Memory B cell (primary cell): ENCODE results near the gene SLX4.

Source experiments
- ATAC-seq: fragments of 150-1000 bp; cut with Tn5 transposase; 2 replicates; pipeline ENCODE4 v1.10.0; 2021; ENCODE audit warnings: low read depth, mild to moderate bottlenecking, moderate library complexity
- DNase-seq, 2 donors: peaks; one replicate each; pipeline ENCODE4 v3.0.0; 2022; ENCODE audit warnings: low spot score in 2 of 2
- H3K27ac Mint-ChIP-seq: one replicate; pipeline ENCODE4 v1.8.0; 2022; ENCODE audit warnings: mild to moderate bottlenecking, moderate library complexity, mixed read lengths
- H3K27me3 Mint-ChIP-seq: one replicate; pipeline ENCODE4 v1.8.0; 2022; ENCODE audit warnings: mixed read lengths
- H3K36me3 Mint-ChIP-seq: one replicate; pipeline ENCODE4 v1.8.0; 2022; ENCODE audit warnings: mild to moderate bottlenecking, mixed read lengths
- H3K4me1 Mint-ChIP-seq: one replicate; pipeline ENCODE4 v1.8.0; 2022; ENCODE audit warnings: mixed read lengths
- H3K4me3 Mint-ChIP-seq: one replicate; pipeline ENCODE4 v1.8.0; 2022; ENCODE audit warnings: mild to moderate bottlenecking, moderate library complexity, mixed read lengths
- H3K9me3 Mint-ChIP-seq: one replicate; pipeline ENCODE4 v1.8.0; 2022; ENCODE audit warnings: mixed read lengths

SLX4 gene

DNA sequence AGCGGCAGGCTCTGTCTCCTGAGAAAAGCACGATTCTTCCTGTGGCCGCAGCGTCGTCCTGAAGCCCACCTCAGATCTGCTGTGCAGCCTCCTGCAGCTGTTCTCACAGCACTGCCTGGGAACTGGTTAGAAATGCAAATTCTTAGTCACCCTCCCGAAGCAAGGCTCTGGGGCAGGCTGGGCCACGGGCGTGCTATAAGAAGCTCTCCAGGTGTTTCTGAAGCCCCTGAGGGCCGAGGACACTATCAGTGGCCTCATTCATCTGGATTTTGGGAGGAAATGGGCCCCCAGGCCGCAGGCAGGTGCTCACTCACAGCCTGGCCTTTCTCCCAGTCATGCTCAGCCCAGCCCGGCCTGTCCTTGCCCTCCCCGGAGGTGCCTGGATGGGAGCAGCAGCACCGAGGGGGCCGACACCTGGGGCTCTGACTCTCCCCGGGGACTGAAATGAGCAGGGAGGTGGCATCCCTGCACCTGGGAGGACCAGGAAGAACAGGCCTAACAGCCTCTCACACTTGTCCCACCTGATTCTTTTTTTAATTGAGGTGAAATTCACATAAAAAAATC, 23.8 kb downstream of the SLX4 start:
- Mint-ChIP-seq H3K27ac (peak overlapping the region; percentile 84), H3K36me3 (peaks cover 15% of the 10 kb centered on the region), H3K4me3 (peak overlapping the region; percentile 32), H3K27me3 (no peaks in the 10 kb centered on the region), H3K4me1 (peaks cover 10% of the 10 kb centered on the region), H3K9me3 (no peaks in the 10 kb centered on the region)
- DNase-seq (peak in 1 of 2 donors; percentile 29), ATAC-seq (peak; percentile 91)

DNA sequence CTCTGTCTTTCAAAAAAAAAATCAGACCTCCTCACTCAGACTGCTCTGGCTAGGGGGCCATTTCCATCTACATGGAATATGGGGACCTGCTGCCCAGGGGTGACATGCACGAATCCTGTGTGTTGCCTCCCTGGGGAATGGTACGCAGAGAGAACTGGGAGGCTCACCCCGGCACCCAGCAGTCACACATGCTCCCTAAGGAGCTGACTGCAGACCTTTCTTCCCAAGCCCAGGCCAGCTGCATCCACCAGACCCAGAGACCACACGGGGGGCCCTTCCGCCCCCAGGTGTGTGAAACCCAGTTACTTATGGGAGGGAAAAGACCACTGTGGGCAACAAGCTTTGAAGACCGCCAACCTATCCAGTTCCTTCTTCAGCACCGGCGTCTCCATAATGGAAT, 27.0 kb downstream of the SLX4 start:
- no peak overlapping the region for H3K27ac Mint-ChIP-seq
- peaks cover 22% of the 10 kb centered on the region for H3K4me1 Mint-ChIP-seq
- H3K36me3 Mint-ChIP-seq: peaks cover 3% of the 10 kb centered on the region
- DNase-seq (no peak), ATAC-seq (no peak)
- H3K4me3 Mint-ChIP-seq: no peak overlapping the region
- H3K9me3 Mint-ChIP-seq: no peaks in the 10 kb centered on the region
- H3K27me3 Mint-ChIP-seq: no peaks in the 10 kb centered on the region

DNA sequence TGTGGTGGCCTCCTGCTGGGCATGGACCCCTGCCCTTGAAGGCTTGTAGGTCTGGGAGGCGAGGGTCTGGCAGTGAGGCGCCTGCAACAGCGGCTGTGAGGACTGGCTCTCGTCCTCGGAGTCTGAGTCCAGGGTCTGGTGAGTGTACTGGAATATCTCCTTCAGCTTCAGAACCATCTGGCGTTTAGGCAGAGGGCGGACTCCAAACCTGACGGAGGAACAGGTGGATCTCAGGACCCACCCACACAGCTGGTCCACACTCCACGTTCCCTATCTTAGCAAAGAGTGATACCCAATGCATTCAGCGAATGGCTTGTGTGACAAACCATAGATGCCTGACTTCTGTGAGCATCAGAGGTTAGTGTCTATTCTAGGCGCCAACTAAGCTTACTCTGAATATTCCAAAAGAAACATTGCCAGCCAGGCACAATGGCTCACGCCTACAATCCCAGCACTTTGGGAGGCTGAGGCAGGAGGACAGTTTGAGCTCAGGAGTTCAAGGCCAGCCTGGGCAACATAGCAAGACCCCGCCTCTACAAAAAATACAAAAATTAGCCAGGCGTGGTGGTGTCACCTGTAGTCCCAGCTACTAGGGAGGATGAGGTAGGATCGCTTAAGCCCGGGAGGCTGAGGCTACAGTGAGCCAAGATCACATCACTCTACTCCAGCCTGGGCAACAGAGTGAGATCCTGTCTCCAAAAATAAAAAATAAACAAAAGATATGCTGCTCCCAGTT, 27.9 kb downstream of the SLX4 start:
- Mint-ChIP-seq H3K9me3 (no peaks in the 10 kb centered on the region), H3K27me3 (no peaks in the 10 kb centered on the region), H3K27ac (no peak overlapping the region), H3K4me1 (peaks cover 27% of the 10 kb centered on the region), H3K4me3 (no peak overlapping the region), H3K36me3 (peaks cover 3% of the 10 kb centered on the region)
- ATAC-seq: no peak
- no peak for DNase-seq

DNA sequence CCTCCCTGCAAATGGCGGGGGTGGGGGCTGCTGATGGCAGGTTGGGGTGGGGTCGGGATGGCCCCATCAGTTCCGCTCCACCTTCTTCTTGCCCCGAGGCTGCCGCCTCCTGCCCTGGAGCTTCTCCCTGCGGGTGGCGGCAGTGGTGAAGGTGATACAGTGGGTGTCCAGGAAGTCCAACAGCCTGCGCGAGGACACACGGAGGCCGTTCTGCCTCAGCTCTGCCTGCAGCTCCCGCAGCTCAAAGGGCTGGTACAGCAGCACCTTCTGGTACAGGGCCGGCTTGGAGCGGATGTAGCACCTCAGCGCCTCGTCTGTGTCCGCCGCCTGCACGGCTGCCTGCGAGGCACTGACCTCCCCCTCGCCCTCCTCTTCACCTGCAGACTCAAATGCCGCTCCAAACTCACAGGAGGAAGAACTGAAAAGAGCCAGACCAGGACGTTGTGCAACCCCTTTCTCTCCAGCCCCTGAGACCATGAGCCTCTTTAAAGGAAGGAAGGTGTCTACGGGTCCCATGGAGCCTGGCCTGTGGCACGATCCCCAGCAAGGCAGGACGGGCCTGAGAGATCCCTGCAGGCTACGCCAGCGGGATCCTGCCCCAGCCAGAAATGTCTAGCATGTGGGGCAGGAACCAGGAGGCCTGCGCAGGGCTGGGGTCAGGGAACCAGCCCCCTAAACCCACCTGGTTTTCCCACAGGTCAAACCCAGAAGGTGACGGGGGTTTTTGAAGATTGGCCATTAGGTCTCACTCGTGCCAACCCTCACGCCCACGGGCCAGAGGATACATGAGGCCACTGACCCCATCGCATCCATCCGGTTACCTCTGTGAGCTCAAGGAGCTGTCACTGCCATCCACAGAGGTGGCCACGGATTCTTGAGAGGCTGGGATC, 28.9 kb downstream of the SLX4 start:
- Mint-ChIP-seq H3K4me1 (peaks cover 26% of the 10 kb centered on the region), H3K27me3 (no peaks in the 10 kb centered on the region), H3K36me3 (peaks cover 3% of the 10 kb centered on the region), H3K9me3 (no peaks in the 10 kb centered on the region), H3K4me3 (no peak overlapping the region), H3K27ac (no peak overlapping the region)
- DNase-seq: no peak
- ATAC-seq: no peak

DNA sequence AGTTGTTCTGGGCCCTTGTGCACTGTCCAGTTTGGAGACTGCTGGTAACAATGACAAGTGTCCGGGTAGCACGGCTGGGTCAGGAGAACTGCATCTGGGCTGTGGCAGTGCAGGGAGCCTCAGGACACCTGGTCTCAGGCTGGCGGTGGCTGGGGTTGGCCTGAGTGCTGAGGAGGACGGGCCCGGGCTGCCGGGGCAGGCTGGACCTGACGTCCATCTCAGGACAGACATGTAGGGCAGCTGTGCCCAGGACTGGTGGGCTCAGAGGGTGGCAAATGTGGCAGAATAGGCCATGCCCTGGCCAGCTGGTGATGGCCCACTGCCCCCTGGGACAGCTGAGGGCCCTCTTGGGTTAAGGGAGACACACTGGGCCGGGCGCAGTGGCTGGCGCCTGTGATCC, 30.0 kb downstream of the SLX4 start:
- H3K27ac Mint-ChIP-seq: peak overlapping the region; percentile 17

DNA sequence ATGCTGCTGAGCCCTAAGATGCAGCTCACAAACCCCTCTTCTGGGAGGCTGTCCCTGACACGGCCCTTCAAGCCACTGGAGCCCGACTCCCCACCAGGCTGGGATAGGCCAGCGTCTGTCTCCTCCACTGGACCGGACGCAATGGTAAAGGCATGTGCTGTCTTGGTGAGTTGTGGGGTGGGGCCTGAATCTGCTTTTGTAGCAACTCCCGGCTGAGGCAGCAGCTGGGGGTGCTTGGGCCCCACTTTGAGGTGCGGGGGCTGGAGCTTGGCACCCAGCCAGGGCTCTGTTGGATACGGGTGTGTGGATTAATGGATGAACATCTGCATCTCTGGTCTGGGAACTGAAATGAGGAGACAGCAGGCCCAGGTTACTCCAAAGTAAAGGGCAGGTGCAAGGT, 30.7 kb downstream of the SLX4 start:
- Mint-ChIP-seq H3K9me3 (no peaks in the 10 kb centered on the region), H3K4me3 (peak overlapping the region; percentile 1), H3K36me3 (peaks cover 5% of the 10 kb centered on the region), H3K27me3 (no peaks in the 10 kb centered on the region), H3K4me1 (peaks cover 34% of the 10 kb centered on the region), H3K27ac (peak overlapping the region; percentile 87)
- DNase-seq: no peak
- ATAC-seq: no peak

More for the DNA sequence above, 30.0 kb downstream of the SLX4 start:
- H3K36me3 Mint-ChIP-seq: peaks cover 5% of the 10 kb centered on the region
- no peaks in the 10 kb centered on the region for H3K9me3 Mint-ChIP-seq
- ATAC-seq: no peak
- no peak overlapping the region for H3K4me3 Mint-ChIP-seq
- no peaks in the 10 kb centered on the region for H3K27me3 Mint-ChIP-seq
- no peak for DNase-seq
- peaks cover 30% of the 10 kb centered on the region for H3K4me1 Mint-ChIP-seq

DNA sequence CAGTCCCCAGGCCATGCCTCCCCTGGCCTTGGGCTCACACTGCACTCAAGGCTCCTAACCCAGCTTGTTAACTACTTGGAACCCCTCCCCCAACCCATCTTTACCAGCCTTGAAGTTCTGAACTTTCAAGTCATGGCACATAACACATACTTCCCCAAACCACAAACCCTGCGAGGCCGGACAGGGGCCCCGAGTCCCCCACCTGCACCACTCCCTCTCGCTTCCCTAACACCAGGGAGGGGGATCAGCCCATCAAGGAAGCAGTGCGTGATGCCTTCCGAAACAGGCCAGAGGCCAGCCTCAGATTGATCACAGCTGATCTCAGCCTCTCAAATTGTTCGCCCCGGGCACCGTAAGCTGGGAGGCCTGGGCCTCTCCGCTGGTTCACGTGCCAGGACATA, 31.2 kb downstream of the SLX4 start:
- Mint-ChIP-seq H3K9me3 (no peaks in the 10 kb centered on the region), H3K27me3 (no peaks in the 10 kb centered on the region), H3K4me3 (peak overlapping the region; percentile 1), H3K4me1 (peaks cover 36% of the 10 kb centered on the region), H3K36me3 (peaks cover 5% of the 10 kb centered on the region), H3K27ac (peak overlapping the region; percentile 87)
- ATAC-seq (no peak), DNase-seq (no peak)

DNA sequence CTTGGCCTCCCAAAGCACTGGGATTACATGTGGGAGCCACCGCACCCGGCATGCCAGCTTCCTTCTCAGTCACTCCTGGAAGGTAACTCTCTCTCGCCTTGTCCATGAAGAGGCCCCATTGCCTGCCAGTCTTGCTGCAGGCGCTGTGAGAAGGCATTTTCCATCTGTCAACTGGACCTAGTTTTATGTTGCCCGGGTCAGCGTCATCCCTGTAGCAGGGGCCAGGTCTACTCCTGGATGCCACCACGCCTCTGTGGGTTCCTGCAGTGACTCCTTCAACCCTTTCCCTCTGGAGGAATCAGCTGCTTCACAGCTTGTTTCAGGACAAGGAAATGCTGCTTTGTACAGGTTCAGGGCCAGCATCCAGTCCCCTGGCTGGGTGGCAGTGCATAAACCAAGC, 31.6 kb downstream of the SLX4 start:
- H3K27ac Mint-ChIP-seq: peak overlapping the region; percentile 87
- no peaks in the 10 kb centered on the region for H3K9me3 Mint-ChIP-seq
- H3K27me3 Mint-ChIP-seq: no peaks in the 10 kb centered on the region
- peaks cover 5% of the 10 kb centered on the region for H3K36me3 Mint-ChIP-seq
- ATAC-seq (no peak), DNase-seq (no peak)
- peaks cover 36% of the 10 kb centered on the region for H3K4me1 Mint-ChIP-seq
- H3K4me3 Mint-ChIP-seq: peak overlapping the region; percentile 8

DNA sequence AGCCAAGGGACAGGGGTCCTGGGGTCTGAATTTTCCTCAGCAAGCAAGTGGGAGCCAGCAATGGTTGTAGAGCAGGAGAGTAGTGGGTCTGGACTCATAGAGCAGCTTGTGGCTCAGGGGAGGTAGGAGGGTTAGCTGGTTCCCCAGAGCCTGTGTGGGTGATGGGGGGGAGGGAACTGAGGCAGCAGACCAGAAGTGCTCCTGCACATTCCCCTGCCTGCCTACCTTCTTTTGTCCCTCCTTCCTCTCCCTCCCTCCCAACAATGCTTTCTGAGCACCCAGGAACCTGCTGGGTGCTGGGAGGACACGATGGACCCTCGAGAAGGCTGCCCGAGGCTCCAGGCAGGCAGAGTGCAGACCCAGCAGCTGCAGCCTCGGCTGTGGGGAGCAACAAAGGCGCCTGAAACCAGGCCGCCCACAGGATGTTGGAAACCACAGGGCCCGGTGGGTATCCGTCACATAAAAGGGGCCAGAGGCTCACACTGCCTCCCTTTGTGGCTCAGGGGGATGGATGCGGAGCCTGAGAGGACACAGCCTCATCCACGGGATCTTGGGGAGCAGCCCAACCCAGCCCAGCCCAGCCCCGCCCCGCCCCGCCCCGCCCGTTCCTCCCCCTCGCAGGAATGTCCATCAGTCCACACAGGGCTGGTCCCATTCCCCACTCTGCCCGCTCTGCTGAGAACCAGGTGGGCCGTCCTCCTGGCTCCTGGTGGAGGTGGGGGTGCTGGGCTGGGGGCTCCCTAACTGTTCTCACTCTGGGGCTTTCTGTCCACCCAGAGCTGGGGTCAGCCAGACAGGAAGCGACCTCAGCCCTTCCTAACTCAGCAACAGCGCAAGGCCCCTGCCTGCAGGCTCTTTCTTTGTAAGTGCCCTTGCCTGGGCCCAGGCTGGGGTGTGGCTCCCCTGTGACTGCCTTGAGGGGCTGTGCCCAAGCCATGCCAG, 32.5 kb downstream of the SLX4 start:
- Mint-ChIP-seq H3K36me3 (peaks cover 5% of the 10 kb centered on the region), H3K27me3 (no peaks in the 10 kb centered on the region), H3K4me3 (peak overlapping the region; percentile 98), H3K4me1 (peaks cover 39% of the 10 kb centered on the region), H3K27ac (peak overlapping the region; percentile 87), H3K9me3 (no peaks in the 10 kb centered on the region)
- peak; percentile 58 for ATAC-seq
- DNase-seq: no peak

DNA sequence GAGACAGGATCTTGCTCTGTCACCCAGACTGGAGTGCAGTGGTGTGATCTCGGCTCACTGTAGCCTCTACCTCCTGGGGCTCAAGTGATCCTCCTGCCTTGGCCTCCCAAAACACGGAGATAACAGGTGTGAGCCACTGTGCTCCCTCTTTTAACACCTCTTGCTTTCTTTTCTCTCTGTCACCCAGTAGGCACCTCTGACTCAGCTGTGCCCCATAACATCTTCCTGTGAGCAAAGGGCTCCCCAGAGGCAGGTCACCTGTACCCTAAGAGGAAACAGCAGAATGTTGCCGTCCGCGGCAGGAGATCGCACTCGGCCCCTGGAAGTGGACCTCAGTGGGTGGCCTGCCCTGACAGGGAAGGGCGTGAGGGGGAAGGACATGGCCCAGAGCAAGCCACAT, 33.3 kb downstream of the SLX4 start:
- ATAC-seq (peak; percentile 51), DNase-seq (no peak)
- H3K4me1 Mint-ChIP-seq: peaks cover 42% of the 10 kb centered on the region
- no peaks in the 10 kb centered on the region for H3K9me3 Mint-ChIP-seq
- peak overlapping the region; percentile 87 for H3K27ac Mint-ChIP-seq
- H3K4me3 Mint-ChIP-seq: peak overlapping the region; percentile 98
- H3K36me3 Mint-ChIP-seq: peaks cover 4% of the 10 kb centered on the region
- H3K27me3 Mint-ChIP-seq: no peaks in the 10 kb centered on the region

DNA sequence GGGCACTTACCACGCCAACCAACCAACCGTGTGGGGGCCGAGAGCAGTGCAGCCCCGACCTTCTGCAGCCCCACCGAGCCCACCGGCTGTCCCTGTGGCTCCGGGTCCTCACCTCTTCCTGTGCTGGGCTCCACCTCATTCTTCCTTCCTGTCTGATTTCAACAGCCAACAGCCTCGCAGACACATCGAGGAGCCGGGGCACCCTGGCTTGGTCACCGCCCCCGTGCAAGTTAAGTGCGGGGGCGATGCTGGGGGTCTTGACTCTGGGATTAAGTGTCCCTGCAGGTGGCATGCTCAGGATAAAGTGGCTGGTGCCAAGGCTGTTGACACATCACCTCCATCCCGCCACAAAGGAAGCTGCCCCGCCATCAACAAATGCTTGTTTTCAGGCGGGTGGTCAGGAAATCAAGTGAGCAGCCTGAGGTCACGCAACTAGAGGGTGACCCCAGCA, 34.1 kb downstream of the SLX4 start, which contains the start of gene NLRC3:
Gene NLRC3 (minus strand): TSS at position 102 of the 451 bp plus-strand sequence. CDS start 12,367 bp downstream, outside the sequence.
- Mint-ChIP-seq H3K36me3 (peaks cover 4% of the 10 kb centered on the region), H3K4me3 (peak within 1 kb of the TSS; percentile 98), H3K4me1 (peaks cover 42% of the 10 kb centered on the region), H3K27ac (peak within 1 kb of the TSS; percentile 96), H3K9me3 (no peaks in the 10 kb centered on the region), H3K27me3 (no peaks in the 10 kb centered on the region)
- DNase-seq: no peak
- ATAC-seq: peak; percentile 21

DNA sequence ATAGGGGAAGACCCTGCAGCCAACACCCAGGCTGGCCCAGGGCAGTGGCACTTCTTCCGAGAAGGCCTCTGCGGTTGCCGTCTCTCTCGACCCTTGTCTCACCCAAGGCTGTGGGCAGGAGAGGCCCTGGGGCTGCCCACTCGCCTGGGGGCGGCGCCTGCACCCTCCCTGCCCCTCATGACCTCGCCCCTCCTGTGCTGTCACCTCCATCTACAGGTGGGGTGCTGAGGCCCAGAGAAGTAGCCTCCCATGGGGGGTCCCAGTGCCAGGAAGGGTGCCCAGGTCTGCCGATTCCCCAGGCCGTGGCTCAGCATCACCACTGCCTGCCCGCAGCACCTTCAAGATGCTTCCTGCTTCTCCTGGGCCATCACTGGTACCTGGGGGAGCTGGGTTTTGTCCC, 35.2 kb downstream of the SLX4 start:
- Mint-ChIP-seq H3K27me3 (no peaks in the 10 kb centered on the region), H3K9me3 (no peaks in the 10 kb centered on the region), H3K4me3 (peak overlapping the region; percentile 98), H3K36me3 (peaks cover 9% of the 10 kb centered on the region), H3K4me1 (peaks cover 42% of the 10 kb centered on the region), H3K27ac (peak overlapping the region; percentile 96)
- DNase-seq (no peak), ATAC-seq (peak; percentile 31)

DNA sequence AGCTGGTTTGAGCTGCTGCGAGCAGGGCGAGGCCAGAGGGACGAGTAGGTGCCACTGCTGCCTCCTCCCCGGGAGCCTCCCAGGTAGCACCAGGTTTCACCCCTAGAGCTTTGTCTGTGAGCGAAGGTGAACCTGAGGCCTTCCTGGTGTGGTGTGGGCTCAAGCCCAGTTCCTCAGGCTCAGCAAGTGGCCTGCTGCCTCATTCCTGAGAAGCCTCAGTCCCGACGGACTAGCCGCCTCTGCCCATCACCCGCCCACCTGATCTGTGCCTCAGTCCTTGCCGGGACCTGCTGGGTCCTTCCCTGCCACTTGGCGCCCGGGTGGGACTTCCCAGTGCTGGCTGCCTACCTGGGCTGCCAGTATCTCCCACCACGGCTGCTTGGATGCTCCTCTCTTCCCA, 35.9 kb downstream of the SLX4 start:
- Mint-ChIP-seq H3K27me3 (no peaks in the 10 kb centered on the region), H3K9me3 (peaks cover 1% of the 10 kb centered on the region), H3K27ac (peak overlapping the region; percentile 96), H3K36me3 (peaks cover 13% of the 10 kb centered on the region), H3K4me1 (peaks cover 39% of the 10 kb centered on the region), H3K4me3 (peak overlapping the region; percentile 98)
- DNase-seq (no peak), ATAC-seq (no peak)
